ENCODE data around the gene IGFBP5.

Gene IGFBP5

GRCh38 chr2:216710551-216711301 is 15.4 kb upstream of the IGFBP5 start:
- DNase-seq (ENCODE audit: low read depth in 2 of 2) = peak in 1 of 2 donors; percentile 45
- no peak overlapping the region for H3K4me3 ChIP-seq (replicated peaks in 1 of 2; ENCODE audit: low read depth in 2 of 2, low read length in 2 of 2)
- TF ChIP-seq CTCF (IDR thresholded peaks at IDR 0.05; ENCODE audit: low read depth, low read length) = no peak

GRCh38 chr2:216702756-216703155 is 7.4 kb upstream of the IGFBP5 start:
- DNase-seq (ENCODE audit: low read depth in 2 of 2) = no peak
- no peak for TF ChIP-seq CTCF (IDR thresholded peaks at IDR 0.05; ENCODE audit: low read depth, low read length)
- H3K4me3 ChIP-seq (replicated peaks in 1 of 2; ENCODE audit: low read depth in 2 of 2, low read length in 2 of 2) = no peak overlapping the region

- no peak overlapping the region for H3K4me3 ChIP-seq (replicated peaks in 1 of 2; ENCODE audit: low read depth in 2 of 2, low read length in 2 of 2)
- no peak for DNase-seq (ENCODE audit: low read depth in 2 of 2)
- no peak for TF ChIP-seq CTCF (IDR thresholded peaks at IDR 0.05; ENCODE audit: low read depth, low read length)
These were observed 6.2 kb upstream of the IGFBP5 start for GRCh38 chr2:216701544-216701943.

- DNase-seq (ENCODE audit: low read depth in 2 of 2) = no peak
- TF ChIP-seq CTCF (IDR thresholded peaks at IDR 0.05; ENCODE audit: low read depth, low read length) = no peak
- H3K4me3 ChIP-seq (replicated peaks in 1 of 2; ENCODE audit: low read depth in 2 of 2, low read length in 2 of 2) = no peak overlapping the region
These were observed 5.4 kb upstream of the IGFBP5 start for GRCh38 chr2:216700781-216701180.

GRCh38 chr2:216700088-216700567 is 4.8 kb upstream of the IGFBP5 start:
- TF ChIP-seq CTCF (IDR thresholded peaks at IDR 0.05; ENCODE audit: low read depth, low read length) = no peak
- H3K4me3 ChIP-seq (replicated peaks in 1 of 2; ENCODE audit: low read depth in 2 of 2, low read length in 2 of 2) = no peak overlapping the region
- no peak for DNase-seq (ENCODE audit: low read depth in 2 of 2)

GRCh38 chr2:216698895-216699294 is 3.5 kb upstream of the IGFBP5 start:
- peak; percentile 74 to 78 for DNase-seq (ENCODE audit: low read depth in 2 of 2)
- peak; percentile 67 for TF ChIP-seq CTCF (IDR thresholded peaks at IDR 0.05; ENCODE audit: low read depth, low read length)
- no peak overlapping the region for H3K4me3 ChIP-seq (replicated peaks in 1 of 2; ENCODE audit: low read depth in 2 of 2, low read length in 2 of 2)

Data from cardiac fibroblast (primary cell).